Activated gamma-delta T cell treated with Interleukin-2 at 50 U/mL for 16 hours (primary cell): ENCODE results near the gene SPAG5.

Source experiments
- DNase-seq: peaks from one replicate; pipeline ENCODE4 v3.0.0-alpha.2; 2020

Gene SPAG5

DNA sequence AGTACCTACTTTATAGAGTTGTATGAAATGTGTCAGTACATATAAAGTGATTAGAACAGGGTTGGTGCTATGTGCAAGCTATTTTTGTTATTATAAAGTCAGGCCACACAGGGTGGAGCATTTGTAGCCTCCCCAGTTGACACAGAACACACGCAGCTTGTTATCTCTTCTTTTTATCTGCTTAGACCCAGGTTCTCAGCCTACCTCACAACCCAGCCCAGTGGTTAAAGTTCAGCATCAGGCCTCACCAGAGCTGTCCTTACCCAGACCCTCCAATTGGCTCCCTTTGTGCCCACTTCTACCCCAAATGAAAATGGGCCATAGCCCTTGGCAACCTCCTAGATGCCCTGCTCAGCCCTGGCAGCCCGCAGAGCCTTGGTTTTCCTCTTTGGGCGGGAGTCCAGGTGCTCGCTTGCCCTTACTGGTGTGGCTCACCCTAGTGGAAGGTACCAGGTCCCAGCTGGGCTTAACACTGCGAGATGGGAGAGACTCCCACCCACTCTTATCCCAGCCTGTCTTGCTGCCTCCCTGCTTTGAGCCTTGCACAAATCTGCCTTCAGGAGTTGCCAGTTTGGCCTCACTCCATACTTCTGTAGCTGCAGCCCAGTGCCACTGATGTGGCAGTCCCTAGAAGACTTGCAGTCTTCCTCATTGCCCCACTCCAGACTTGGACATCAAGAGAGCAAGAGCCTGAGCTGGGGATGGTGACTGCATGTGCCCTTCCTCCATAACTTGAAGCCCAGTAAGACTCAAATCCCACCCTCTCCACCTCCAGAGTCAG is 26.4 kb downstream of the SPAG5 start:
- no peak for DNase-seq

DNA sequence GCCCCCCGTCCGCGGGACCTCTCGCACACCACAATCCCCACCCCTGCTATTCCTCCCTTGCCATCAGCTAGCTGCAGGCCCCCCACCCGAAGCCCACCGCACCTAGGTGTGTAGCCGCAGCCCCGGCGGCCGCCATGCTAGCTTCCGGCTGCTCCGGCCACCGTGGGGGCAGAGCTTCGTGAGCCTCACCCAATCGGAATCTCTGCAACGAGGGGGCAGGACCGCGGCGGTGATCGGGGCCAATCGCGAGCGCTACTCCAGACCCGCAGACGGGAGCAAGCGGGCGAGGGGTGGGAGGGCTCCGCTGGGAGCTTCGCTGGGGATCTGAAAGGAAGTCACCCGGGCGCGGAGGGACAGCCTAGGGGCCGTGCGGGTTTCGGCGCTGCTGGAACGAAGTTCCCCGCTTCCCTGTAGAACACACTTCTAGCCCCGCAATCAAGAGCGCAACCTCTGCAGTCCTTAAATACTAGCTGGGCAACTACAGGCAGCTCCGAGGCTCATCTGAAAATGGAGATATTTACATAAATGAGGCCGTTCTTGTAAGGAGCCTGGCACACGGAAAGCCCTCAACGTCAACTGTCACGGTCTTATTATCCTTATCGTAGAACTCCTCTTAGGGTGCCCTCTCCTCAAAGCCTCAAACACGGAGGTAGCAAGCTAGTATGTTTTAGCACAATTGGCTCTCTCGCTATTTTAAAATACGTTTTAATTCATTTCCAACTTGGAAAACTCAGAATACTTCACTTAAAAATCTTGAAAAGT is 27.3 kb downstream of the SPAG5 start, which contains the start of gene PIGS:
TSS of gene PIGS (minus strand) at position 164 of the 762 bp plus-strand sequence. CDS start at position 136, 28 bp downstream.
- peak; percentile 89 for DNase-seq

DNA sequence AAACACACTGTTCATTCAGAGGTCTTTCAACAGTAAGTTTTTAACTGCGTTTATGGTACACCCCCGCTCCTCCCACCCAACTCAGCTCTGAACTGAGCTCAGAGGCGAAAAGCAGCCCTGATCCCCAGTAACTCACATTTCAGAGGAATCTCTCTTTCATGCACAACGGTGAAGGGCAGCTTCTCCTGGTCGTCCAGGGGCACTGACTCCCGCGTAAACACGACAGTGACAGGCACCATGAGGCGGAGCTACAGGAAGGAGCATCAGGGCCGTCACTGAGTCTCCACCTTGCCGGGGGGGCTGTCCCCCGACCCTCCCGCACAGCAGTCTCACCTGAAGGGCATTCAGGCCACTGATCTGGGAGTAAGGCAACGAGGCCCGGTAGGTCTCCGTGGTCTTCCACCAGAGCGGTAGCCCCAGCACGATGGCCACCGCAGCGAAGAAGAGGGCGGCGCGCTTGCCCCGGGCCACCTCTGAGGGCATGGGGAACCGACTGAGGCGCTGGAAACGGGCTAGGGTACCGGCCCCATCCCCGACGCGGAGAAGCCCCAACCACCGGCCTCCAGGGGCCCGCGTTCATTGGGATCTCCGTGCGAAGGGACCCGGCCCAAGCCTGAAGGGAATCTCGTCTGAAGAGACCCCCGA is 28.0 kb downstream of the SPAG5 start:
- DNase-seq, result peak; percentile 40

DNA sequence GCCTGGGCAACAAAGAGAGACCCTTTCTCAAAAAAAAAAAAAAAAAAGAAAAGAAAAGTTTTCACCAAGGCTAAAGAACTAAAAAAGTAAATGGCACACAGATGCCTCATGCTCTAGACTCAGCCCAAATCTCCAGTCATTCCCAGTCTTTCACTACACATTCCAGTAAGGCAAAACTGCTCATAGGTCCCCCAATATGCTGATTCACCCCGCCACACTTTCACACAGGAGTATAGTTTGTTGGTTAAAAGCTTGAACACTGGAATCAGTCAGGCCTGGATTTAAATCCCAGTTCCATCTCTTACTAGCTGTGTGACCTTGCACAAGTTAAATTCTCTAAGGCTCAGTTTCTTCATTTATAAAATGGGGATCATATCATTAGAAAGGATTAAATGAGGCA is 29.4 kb downstream of the SPAG5 start:
- no peak for DNase-seq

DNA sequence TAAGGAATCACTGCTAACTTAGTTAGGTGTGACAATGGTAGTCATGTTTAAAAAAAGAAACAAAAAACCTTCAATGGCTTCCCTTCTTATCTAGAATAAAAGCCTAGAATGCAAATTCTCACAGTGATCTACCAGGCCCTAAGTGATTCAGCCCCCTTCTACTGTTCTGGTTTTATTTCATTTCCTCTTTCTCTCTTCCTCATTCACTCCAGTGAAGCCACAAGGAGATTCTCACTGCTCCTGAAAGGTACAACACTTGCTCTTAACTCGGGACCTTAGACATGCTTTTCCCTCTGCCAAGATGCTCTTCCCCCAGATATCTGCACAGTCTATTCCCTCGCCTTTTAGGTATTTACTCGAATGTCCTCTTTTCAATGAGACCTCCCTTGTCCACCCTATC is 31.2 kb downstream of the SPAG5 start:
- DNase-seq, result no peak

DNA sequence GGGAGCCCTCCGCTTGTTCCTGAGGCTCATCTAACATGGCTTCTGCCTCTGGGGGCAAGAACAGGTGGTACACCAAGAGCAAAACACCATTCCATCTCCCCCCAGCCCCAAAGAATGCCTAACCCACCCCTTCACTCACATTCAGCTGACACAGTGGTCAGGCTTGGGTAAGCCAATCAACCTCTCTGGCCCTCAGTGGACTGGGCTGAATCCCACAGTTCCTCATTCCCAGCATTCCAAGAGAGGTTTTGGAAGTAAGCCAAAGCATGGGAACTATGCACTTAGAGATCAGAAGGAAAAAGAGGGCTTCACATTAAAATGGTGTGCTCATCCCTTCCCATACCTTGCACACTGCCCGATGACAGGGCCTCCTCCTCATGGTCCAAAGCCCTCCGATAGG is 35.4 kb downstream of the SPAG5 start:
- no peak for DNase-seq

DNA sequence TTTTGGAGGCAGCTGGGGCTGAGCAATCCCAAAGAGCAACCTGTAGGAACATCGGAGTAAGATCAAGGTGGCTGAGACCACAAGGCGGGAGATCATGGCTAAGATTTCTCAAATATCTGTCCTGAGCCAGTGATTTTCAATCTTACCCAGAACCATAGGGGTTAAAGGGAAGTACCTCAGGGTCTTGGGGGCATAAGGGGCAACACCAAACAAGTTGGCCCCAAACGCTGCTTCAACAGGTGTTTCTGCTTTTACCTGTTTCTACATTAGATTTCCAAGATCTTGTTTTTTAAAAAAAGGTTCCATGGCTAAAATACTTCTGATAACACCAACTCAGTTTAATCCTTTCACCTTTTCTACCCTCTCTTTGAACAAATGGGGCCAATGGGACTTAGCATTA is 43.8 kb downstream of the SPAG5 start:
- DNase-seq, result no peak

DNA sequence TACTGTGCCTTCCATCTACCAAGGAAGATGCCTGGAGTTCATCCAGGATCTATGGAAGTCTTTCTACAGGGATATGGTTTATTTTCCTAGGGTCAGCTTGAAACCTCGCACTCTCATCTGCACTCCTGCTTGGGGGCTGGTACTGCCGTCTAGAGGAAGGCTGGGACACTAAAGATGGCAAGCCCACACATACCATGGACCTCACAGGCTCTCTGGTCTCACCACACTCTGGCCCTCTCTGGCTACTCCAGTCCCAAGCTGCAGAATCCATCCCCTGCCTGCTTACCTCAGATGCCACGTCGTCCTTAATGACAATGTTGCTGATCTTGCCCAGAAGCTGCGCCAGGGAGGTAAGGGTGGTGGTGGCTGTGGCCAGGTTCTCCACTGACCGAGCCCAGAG is 44.3 kb downstream of the SPAG5 start:
- DNase-seq, result no peak

DNA sequence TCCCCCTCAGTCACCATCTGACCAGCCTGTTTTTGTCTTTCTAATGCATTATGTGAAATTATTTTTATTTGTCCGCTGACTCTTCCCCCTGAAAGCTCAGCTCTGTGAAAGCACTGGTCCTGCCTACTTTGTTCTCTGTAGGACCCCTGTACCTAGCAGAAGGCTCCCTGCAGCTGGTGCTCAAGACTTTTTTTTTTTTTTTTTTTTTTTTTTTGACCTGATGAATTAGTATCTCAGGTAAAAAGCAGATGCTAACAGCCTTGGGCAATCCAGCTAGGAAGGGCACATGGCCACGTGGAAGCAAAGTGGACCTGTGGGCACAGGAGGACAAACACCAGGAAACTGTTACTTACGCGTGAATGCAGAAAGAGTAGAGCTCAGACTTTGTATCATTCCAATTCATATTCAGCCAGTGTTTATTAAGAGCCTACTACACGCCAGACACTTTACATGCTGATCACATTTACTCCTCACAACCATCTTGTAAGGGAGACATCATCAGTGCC is 45.8 kb downstream of the SPAG5 start:
- no peak for DNase-seq

DNA sequence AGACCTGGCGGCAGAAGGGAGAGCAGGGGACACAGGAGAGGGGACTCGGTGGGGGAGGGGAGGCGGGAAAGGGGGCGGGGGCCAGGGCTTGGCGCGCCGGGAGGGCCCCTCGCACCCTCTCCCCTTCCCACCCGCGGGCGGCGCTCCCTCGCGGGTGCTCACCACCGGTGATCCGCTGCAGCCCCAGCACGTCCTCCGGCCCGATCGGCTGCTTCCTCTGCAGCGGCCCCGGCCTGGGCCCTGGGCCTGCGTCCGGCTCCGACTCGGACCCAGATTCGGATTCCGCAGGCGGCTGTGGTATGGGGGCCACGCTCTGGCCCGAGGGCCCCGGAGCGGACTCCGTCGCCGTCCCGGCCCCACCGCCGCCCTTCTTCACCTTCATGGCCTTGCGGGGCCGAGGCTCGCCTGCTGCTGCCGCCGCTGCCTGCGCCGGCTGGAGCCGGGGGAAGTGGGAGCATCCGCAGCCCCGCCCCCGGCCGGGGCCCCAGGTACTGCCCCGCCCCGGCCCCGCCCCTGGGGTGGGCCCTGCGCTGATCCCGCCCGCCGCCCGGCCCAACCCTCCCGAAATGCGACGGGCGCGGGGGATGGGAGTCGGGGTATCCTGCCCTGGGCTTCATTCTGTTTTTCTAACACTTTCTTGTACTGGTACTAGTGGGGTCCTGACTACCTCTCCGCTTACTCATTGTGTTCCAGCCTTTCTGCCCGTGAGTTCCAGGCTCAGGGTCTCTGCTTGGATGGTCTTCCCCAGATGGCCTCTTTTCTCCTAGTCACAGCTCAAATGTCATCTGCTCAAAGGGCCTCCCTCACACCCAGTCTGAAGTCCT is 46.4 kb downstream of the SPAG5 start, which contains the start of gene UNC119:
TSS of gene UNC119 (minus strand) at position 449 of the 824 bp plus-strand sequence. CDS start at position 382, 67 bp downstream.
- peak; percentile 73 for DNase-seq

DNA sequence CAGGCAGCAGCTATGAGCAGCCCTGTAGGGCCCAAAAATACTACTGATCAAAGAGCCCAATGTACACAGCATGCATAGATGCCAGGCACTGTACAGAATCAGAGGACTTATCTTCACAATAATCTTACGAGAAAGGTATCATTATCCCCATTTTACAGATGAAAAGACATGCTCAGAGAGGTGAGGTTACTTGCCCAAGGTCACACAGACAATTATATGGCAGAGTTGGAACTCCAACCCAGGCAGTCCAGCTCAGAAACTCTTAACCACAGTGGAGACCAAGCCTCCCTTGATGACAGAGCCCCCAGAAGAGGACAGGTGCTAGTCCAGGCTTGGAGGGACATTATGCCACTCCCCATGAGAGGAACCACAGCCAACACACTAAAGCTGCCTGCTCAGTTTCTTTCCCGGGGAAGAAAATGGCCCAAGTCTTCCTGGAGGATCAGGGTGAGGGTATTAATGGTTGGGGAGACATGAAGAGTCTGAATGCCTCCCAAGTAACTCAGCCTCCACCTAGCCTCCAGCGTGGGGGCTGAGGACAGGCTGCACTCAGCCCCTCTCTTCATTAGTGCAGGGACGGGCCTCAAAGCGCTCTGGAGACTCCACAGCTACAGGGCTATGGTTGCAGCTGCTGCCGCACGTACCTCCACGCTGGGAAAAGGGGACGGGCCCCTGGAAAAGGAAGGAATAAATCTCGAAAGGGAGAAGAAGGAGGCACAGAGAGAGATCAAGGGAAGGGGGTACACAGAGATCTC is 47.2 kb downstream of the SPAG5 start:
- no peak for DNase-seq

DNA sequence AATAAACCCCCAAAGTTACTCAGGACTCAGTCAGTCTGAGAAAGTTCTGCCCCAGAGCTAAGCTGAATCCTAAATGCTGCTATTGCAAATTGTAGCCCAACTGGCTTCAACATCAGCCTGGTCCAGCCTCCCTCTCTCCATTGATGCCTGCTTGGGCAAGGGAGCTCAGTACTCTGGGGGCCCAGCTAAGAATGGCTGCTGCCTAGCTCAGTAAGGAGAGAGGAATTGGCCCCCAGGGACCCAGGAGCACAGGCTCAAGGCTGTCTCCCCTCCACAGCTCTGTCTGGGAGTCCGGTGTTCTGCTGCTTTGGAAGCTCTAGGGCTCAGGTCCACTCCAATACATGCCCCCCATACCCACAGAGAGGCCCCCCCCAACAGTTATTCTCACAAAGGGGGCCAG is 48.0 kb downstream of the SPAG5 start:
- DNase-seq, result no peak

DNA sequence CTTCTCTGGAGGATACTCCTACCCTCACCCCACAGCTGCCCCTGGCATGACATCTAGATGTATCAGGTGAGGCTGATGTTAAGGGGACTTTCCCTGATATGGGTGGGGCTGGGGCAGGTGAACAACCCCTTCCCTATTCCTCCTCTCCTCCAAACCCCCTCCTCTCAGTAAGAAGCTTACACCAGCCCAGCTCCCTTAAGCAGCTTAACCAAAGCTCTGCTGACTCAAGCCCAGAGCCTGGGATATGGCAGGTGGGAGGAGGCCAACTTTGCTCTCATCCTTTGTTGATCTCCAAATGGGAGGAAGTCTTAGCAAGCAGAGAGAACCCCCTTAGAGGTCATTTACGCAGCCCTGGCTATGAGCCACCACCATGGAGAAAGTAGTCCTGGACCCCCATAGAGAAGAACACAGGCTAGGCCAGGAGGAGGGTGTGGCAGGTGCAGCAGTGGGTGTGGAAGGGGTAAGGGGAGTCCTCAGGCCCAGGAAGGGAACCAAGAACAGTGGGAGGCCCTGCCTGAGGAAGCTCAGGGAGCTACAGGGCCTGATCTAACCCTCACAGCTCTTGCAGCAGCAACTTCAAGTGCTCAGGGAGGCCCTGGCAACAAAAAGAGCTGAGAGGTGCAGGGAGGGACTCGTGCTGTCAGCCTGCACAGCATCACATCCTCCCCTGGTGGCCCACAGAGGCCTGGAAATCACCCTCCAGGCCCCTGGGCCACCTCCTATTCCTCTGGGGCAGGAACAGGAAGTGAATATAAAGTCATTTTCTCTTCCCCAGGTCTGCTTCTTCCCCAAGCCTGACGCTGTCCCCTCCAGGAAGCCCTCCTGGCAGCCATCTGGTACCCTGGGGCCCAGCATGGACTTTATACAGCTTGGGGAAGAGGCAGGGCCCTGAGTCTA is 49.3 kb downstream of the SPAG5 start:
- peak; percentile 42 for DNase-seq

DNA sequence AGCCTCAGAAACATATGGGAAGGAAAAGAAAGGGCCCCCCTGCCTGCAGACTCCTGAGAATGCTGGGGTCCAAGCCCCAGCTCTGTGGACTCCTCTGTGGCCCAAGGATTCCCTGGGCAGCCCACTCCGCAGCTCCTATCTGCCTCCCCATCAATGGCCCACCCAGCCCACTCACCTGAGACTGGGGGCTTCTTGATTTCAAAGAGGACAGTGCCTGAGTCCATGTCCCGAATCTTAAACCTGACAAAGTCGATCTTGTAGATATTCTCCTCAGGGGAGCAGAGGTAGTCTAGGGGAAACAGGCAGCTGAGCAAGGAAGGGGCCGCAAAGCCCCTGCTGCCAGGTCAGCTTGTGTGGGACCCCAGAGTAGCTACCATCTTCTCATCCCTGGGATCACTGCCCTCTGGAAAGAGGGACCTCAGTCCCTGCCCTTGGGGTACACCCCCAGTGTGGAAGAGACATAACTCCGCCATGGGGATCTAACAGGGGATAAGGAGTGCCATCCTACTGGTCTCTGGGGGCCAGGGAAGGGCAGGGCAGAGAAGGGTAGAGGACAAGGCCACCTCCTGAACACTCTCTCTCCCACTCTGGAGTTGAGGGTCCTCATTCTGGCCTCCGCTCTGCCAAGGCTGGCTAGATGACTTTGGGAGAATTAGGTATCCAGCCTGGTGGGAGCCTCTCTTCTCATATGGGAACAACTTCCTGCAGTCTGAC is 50.3 kb downstream of the SPAG5 start:
- DNase-seq, result no peak

DNA sequence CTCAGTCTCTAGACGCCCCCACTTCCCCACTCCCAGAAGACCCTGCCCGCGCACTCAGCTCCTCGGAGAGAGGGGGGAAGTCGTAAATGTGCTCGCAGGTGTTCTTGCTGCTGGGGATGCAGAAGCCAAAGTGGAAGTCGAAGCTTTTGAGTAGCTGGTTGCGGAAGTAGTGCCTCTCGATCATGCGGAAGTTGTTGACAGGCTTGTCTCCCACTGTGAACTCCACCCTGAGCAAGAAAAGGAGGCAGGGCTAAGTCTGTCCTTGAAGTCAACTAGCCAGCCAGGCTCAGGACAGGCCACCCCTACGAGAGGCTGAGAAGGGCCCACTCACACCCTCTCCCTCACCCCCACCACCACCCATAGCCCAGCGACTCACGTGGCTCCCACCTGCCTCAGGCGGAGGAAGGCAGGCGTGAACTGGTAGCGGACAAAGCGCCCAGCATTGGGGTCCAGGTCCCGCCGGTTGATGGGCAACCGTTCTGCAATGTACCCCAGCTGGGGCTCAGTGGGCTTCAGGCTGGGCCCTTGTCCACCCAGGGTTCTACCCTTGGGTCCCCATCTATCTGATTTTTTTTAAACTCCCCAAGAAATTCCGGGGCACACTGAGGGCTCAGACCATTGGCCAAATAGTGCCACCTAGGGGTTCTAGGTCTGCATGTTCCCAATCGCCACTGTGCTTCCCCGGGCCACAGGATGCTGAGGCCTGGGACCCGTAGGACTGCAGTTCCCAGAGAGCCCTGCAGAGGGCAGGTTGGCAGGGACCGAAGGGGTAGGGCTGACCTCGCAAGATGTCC is 51.0 kb downstream of the SPAG5 start:
- peak; percentile 44 for DNase-seq

DNA sequence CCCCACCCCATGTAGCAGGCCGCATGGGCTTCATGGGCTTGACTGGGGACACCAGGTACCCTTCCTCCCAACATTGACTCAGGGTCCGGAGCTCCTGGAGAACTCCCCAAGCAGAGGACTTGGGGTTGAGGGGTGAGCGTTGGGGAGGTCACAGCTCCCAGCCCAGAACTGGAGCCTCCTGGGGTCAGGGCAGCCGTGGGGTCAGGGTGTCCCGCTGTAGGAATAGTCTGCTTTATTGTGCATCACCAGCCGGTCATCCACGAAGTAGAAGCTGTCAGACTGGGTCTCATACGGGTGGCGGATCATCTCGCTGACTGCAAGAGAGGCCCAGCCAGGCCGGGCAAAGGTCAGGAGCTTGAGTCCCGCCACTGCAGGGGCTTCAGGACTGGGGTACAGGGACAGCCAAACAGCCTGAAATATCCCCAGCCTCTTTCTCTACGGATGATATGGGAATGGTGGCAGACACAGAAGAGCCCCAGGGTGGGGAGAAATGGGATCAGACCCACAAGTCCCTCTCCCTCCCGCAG is 51.7 kb downstream of the SPAG5 start:
- DNase-seq, result no peak

DNA sequence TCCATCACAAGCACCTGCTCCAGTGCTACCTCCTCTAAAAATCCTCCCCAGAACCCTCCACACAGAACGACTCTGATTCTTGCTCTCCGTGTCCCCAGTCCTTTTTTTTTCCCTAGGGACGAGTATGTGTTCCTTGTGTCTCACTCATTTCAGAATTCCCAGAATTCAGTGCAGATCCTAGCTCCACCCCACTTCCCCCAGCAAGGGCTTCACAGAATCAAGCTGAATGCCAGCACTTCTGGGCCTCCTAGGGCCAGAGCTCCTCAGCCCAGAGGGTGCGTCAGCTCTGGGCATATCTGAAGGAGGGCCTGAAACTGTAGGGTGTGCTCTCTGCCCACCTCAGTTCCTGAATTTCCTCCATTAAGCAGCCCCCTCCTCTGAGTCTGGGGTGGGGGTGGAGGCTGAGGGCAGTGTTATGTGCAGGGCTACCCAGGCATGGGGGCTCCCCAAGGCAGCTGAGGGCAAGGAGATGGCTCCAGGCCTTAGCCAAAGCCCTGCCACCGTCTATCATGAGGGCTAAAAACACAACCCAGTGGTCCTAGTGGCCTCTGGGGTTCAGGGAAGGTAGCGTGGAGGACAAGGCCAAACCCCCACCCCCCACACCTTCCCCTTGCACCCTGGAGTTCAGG is 52.9 kb downstream of the SPAG5 start:
- DNase-seq, result no peak

DNA sequence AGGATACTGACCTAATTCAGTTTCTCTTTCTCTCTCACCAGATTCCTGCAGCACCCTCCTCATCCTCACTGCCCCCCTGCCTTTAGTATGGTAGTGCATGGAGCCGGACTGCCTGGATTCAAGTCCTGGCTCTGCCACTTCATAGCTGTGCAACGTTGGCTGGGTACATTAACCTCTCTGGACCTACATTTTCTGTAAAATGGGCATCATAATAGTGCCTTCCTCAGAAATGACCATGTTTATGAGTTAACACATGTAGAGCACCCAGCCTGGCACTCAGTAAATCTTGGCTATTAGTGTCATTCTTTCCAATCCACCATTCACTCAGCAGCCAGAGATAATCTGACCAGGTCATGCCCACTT is 53.7 kb downstream of the SPAG5 start:
- DNase-seq, result no peak
